Measurements from ENCODE around the gene KNDC1. TPM values are rescaled to one million over a fixed set of nuclear protein-coding genes. Genes with fewer than 3 reads are reported as not detected.
"Not testable (repeated sequence)": the region's sequence is repeated elsewhere in the genome, so short reads cannot be mapped to it uniquely, and the experiment has no call there.

Gene KNDC1
- total RNA-seq, 4 donors from 2014 or later = 2.1 to 9.3 (median 3.5) TPM

DNA sequence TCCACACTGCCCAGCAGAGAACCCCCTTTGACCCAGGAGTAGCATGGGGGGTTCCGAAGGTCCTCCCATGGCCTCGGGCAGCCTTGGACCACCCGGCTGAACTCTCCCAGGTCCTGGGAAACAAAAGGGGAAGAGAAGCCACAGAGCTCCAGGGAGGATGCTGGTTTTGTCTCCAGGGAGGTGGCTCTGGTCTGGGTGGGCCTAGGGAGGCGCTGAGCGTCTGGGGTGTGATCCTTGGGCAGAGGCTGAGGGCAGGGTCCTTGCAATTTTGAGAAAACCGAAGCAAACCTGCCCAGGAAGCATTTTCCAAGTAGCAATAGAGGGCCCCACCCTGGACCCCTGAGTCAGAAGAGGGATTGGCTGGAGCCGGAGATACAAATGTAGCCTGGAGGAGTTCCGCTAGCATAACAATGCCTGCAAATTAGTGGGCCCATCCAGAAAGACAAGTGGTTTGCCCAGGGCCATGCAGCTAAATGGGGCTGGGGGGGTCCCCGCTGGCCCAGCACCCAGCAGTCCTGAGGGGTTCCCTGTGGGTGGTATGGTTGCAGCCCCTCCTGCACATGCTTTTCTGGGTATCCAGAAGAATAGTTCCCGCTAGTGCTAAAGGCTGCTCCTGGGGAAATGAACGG lies 72.0 kb downstream of the KNDC1 start:
- H3K27ac ChIP-seq = no peak overlapping the region
- H3K9me3 ChIP-seq = no peaks in the 10 kb centered on the region
- no peak for DNase-seq
- WGBS, 2 donors = 56 to 80% methylated on average over 7 to 11 of the region's 11 CpGs
- intact Hi-C loops (cut with DNase I) = no loop called here
- TF ChIP-seq POLR2A (IDR thresholded peaks at IDR 0.05) = no peak
- TF ChIP-seq, protein P1, sequence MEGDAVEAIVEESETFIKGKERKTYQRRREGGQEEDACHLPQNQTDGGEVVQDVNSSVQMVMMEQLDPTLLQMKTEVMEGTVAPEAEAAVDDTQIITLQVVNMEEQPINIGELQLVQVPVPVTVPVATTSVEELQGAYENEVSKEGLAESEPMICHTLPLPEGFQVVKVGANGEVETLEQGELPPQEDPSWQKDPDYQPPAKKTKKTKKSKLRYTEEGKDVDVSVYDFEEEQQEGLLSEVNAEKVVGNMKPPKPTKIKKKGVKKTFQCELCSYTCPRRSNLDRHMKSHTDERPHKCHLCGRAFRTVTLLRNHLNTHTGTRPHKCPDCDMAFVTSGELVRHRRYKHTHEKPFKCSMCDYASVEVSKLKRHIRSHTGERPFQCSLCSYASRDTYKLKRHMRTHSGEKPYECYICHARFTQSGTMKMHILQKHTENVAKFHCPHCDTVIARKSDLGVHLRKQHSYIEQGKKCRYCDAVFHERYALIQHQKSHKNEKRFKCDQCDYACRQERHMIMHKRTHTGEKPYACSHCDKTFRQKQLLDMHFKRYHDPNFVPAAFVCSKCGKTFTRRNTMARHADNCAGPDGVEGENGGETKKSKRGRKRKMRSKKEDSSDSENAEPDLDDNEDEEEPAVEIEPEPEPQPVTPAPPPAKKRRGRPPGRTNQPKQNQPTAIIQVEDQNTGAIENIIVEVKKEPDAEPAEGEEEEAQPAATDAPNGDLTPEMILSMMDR (IDR thresholded peaks at IDR 0.05) = no peak
- H3K4me3 ChIP-seq (replicated peaks in 1 of 3) = no peak overlapping the region
- H3K27me3 ChIP-seq = peaks cover 32% of the 10 kb centered on the region
- H3K36me3 ChIP-seq = no peaks in the 10 kb centered on the region
- H3K4me1 ChIP-seq = peaks cover 11 to 25% of the 10 kb centered on the region in 2 donors

DNA sequence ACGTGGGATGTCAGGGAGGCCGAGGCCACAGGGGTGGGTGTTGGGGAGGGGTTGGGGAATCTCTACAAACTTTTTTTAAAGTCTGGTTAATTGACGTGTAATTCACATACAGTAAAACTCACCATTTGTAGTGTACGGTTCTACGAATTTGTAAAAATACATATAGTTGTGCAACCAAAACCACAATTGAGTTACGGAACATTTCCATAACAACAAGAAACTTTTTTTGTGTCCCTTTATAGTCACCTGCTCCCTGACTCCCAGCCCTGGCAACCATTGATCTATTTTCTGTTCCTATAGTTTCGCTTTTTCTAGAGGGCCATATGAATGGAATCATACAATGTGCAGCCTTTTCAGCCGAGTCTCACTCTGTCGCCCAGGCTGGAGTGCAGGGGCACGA lies 74.8 kb downstream of the KNDC1 start:
- intact Hi-C loops (cut with DNase I); H3K4me3 ChIP-seq (replicated peaks in 1 of 3); H3K9me3 ChIP-seq; H3K36me3 ChIP-seq; H3K27ac ChIP-seq; DNase-seq: not testable (repeated sequence)
- Histone ChIP-seq H3K27me3 (peaks cover 32% of the 10 kb centered on the region), H3K4me1 (peaks cover 14 to 30% of the 10 kb centered on the region in 2 donors)
- 61 to 77% methylated on average over 9 to 10 of the region's 10 CpGs for WGBS, 2 donors

DNA sequence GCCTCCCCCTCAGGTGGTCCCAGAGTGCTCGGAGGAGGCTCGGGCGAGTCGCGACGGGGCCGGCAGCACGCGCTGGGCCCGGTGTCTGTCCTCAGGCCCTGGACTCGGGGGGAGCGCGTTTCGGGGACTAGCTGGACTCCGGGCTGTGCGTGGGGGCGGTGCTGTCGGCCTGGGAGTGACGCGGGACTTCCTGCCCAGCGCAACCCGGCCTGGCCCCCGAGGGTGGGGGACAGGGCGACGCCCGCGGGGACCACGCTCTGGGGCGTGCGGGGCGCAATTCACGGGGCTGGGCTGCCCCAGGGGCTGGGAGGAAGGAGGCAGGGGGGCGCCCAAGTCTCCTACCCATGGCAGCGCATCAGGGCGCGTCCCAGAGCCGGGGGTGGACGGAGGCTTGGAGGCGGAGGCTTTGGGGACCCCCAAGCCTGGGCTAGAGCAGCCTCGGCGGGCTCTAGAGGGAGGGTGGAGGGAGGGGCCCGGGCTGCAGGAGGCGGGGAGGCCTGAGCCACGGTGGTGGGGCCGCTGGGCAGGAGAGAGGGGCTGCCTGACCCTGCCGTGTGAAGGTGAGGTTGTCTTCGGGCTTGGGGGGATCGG lies 75.3 kb downstream of the KNDC1 start:
- Histone ChIP-seq H3K4me1 (peaks cover 14 to 28% of the 10 kb centered on the region in 2 donors), H3K4me3 (replicated peaks in 1 of 3) (no peak overlapping the region), H3K9me3 (no peaks in the 10 kb centered on the region), H3K27ac (no peak overlapping the region), H3K27me3 (peaks cover 31% of the 10 kb centered on the region), H3K36me3 (no peaks in the 10 kb centered on the region)
- TF ChIP-seq POLR2A (IDR thresholded peaks at IDR 0.05) = no peak
- no peak for DNase-seq
- intact Hi-C loops (cut with DNase I) = no loop called here
- WGBS, 2 donors = 0 to 13% methylated on average over 3 to 13 of the region's 48 CpGs

DNA sequence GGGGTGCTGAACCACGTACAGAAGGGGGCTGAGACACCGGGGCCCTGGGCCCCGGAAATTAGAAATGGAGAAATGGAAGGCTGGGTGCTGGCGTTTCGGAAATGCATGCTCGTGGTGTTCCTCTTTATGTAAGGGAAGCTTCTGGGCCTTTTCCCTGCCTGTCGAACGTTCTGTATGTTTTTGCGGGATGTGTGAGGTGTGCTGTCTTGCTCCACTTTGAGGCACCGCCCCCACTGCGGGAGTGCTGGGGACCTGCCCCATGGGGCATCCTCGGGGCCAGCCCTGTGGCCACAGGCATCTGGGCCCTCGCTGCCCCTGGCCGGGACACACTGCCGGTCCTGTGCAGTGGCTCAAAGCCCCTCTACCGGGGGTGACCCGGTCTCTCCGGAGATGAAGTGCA lies 75.9 kb downstream of the KNDC1 start:
- Histone ChIP-seq H3K4me3 (replicated peaks in 1 of 3) (no peak overlapping the region), H3K36me3 (no peaks in the 10 kb centered on the region), H3K4me1 (peaks cover 17 to 27% of the 10 kb centered on the region in 2 donors), H3K27ac (no peak overlapping the region), H3K9me3 (no peaks in the 10 kb centered on the region), H3K27me3 (peaks cover 31% of the 10 kb centered on the region)
- intact Hi-C loops (cut with DNase I) = no loop called here
- no peak for DNase-seq
- no peak for TF ChIP-seq POLR2A (IDR thresholded peaks at IDR 0.05)
- TF ChIP-seq, protein P1 (IDR thresholded peaks at IDR 0.05) = no peak
- WGBS, 2 donors = 6 to 10% methylated on average over 10 to 16 of the region's 18 CpGs

DNA sequence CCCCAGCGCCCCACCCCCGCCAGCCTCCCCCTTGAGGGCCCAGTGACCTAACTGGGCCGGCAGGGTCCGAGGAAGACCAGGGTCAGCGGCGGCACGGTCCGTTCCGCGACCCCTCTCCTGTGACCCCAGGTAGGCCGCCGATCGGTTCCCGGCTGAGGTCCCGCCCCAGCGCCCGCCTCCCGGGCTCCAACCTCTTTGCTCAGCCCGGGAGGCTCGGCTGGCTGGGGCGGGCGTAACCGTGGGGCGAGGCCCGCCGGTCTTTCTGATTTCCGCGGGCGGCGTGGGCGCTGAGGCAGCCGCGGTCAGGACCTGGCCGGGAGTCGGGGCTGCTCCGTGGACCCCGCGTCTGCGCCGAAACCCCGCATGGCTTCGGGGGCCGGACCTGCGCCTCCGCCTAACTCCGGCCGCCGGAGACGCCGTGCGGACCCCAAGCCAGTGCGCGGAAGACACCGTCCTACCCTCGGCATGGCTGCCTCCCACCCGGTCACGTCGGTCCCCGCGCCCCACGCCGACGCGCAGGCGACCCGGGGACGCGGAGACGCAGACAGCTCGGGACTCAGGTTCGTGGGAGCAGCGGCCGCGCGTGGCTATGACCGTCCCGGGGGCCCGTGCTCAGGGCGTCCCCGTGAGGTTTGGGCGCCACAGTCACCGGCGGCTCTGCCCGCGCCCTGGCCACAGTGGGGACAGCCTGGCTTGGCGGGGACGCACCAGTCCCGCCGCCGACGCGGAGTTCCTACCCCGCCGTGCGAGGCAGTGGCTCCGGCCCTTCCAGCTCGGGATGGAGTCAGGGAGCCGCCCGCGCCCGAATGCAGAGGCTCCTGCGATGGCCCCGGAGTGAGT lies 76.6 kb downstream of the KNDC1 start:
- TF ChIP-seq POLR2A (IDR thresholded peaks at IDR 0.05) = no peak
- TF ChIP-seq, protein P1 (IDR thresholded peaks at IDR 0.05) = no peak
- Histone ChIP-seq H3K27ac (no peak overlapping the region), H3K4me1 (peaks cover 23 to 34% of the 10 kb centered on the region in 2 donors), H3K36me3 (no peaks in the 10 kb centered on the region), H3K4me3 (replicated peaks in 1 of 3) (peak overlapping the region in 1 of 3 donors; percentile 21), H3K9me3 (no peaks in the 10 kb centered on the region), H3K27me3 (peaks cover 27% of the 10 kb centered on the region)
- WGBS, 2 donors = 1 to 20% methylated on average over 2 to 14 of the region's 103 CpGs
- intact Hi-C loops (cut with DNase I) = no loop called here
- DNase-seq = no peak

GRCh38 chr10:133237241-133237587 lies 77.2 kb downstream of the KNDC1 start:
- Histone ChIP-seq H3K4me3 (replicated peaks in 1 of 3) (no peak overlapping the region), H3K9me3 (no peaks in the 10 kb centered on the region), H3K36me3 (no peaks in the 10 kb centered on the region), H3K27ac (no peak overlapping the region), H3K4me1 (peaks cover 23 to 34% of the 10 kb centered on the region in 2 donors), H3K27me3 (peaks cover 27% of the 10 kb centered on the region)
- intact Hi-C loops (cut with DNase I) = no loop called here
- WGBS, 2 donors = 1 to 6% methylated on average over 10 to 24 of the region's 32 CpGs
- DNase-seq = no peak
- TF ChIP-seq, protein P1 (IDR thresholded peaks at IDR 0.05) = no peak
- TF ChIP-seq POLR2A (IDR thresholded peaks at IDR 0.05) = no peak
